ENCODE data around the gene ZNF254.

The ZNF254 gene

GRCh38 chr19:24065243-24065642, 21.7 kb upstream of the ZNF254 start:
- H3K4me1 ChIP-seq (ENCODE audit: low read depth, poor library complexity, severe bottlenecking) = no peaks in the 10 kb centered on the region
- H3K9ac ChIP-seq = no peak overlapping the region
- H3K4me3 ChIP-seq (IDR thresholded peaks at IDR 0.05; ENCODE audit: insufficient read depth, low read depth, low read length) = no peak overlapping the region
- no peak overlapping the region for H3K27ac ChIP-seq
- no peaks in the 10 kb centered on the region for H3K36me3 ChIP-seq (ENCODE audit: insufficient read depth)
- H3K79me2 ChIP-seq (ENCODE audit: insufficient read depth, low read depth) = no peaks in the 10 kb centered on the region
- no peak overlapping the region for H2AFZ ChIP-seq (ENCODE audit: low read depth)
- no peak for TF ChIP-seq CTCF (conservative IDR thresholded peaks at IDR 0.05; ENCODE audit: low read depth, low read length)
- no peak overlapping the region for H3K4me2 ChIP-seq
- no peaks in the 10 kb centered on the region for H3K27me3 ChIP-seq (ENCODE audit: insufficient read depth, low read depth)
- no peaks in the 10 kb centered on the region for H4K20me1 ChIP-seq (ENCODE audit: insufficient read depth)

DNA sequence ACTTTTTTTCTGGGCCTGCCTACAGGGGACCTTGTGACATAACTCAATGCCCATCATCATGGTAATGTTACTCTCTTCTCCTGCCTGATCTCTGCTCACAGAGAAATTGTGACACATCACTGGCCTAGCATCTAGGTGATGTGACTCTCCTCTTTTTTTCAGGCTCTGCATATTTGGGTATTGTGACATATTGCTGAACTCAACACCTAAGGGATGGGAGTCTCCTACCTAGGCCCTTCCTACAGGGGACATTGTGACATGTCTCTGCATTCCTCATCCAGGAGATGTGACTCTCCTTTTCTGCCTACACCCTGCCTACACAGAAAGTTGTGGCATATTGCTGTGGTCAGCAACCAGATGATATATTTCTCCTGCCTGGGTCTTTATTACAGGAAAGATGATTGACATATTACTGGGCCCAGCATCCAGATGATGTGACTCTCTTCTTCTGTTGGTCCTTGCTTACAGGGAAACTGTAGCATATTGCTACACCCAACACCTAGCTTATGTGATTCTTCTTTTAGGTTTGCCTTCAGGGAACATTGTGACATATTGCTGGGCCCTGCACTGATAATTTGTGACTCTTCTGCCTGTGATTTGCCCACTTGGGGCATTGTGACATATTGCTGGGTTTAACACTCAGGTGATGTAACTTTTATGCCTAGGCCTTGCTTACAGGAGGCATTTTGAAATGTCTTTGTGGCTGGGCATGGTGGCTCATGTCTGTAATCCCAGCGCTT, 21.0 kb upstream of the ZNF254 start:
- Histone ChIP-seq H2AFZ (ENCODE audit: low read depth) (no peak overlapping the region), H3K4me3 (IDR thresholded peaks at IDR 0.05; ENCODE audit: insufficient read depth, low read depth, low read length) (no peak overlapping the region), H3K9ac (no peak overlapping the region), H3K36me3 (ENCODE audit: insufficient read depth) (no peaks in the 10 kb centered on the region), H3K4me2 (no peak overlapping the region), H3K4me1 (ENCODE audit: low read depth, poor library complexity, severe bottlenecking) (no peaks in the 10 kb centered on the region), H3K27ac (no peak overlapping the region), H3K27me3 (ENCODE audit: insufficient read depth, low read depth) (no peaks in the 10 kb centered on the region), H4K20me1 (ENCODE audit: insufficient read depth) (no peaks in the 10 kb centered on the region), H3K79me2 (ENCODE audit: insufficient read depth, low read depth) (no peaks in the 10 kb centered on the region)
- TF ChIP-seq CTCF (conservative IDR thresholded peaks at IDR 0.05; ENCODE audit: low read depth, low read length) = no peak

DNA sequence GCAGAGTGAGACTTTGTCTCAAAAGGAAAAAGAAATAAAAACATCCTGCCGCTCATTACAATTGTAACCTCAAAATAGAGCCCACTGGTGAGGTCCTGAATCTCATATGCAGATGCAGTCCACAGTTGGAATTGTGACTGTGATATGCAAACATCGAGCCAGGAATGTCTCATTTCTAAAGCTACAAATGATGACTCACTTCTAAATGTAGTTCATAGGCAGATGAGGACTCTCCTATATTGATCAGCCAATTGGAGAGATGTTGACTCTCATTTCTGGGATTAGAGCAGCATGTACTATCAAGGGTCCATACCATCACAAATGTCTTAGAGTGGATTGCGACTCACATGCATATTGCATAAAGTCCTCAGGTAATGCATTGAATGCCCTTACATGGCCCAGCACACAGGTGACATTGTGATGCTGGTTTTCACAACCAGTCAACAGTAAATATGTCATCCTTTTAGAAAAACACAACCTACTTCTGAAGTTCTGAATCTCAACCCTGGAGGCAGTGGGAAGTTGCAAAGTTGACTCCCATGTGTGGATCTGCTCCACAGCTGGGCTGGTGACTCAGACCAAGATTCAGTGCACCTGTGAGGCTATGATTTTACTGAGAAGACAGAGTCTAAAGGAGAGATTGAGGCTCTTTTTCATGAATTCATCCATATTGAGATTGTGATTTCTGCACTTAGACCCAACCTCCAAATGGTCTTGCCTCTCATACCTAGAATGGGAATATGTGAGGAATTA, 16.9 kb upstream of the ZNF254 start:
- no peak overlapping the region for H2AFZ ChIP-seq (ENCODE audit: low read depth)
- TF ChIP-seq CTCF (conservative IDR thresholded peaks at IDR 0.05; ENCODE audit: low read depth, low read length) = no peak
- no peaks in the 10 kb centered on the region for H3K36me3 ChIP-seq (ENCODE audit: insufficient read depth)
- H4K20me1 ChIP-seq (ENCODE audit: insufficient read depth) = no peaks in the 10 kb centered on the region
- H3K4me3 ChIP-seq (IDR thresholded peaks at IDR 0.05; ENCODE audit: insufficient read depth, low read depth, low read length) = no peak overlapping the region
- no peak overlapping the region for H3K27ac ChIP-seq
- no peaks in the 10 kb centered on the region for H3K79me2 ChIP-seq (ENCODE audit: insufficient read depth, low read depth)
- no peak overlapping the region for H3K4me2 ChIP-seq
- H3K4me1 ChIP-seq (ENCODE audit: low read depth, poor library complexity, severe bottlenecking) = no peaks in the 10 kb centered on the region
- H3K9ac ChIP-seq = no peak overlapping the region
- H3K27me3 ChIP-seq (ENCODE audit: insufficient read depth, low read depth) = no peaks in the 10 kb centered on the region

DNA sequence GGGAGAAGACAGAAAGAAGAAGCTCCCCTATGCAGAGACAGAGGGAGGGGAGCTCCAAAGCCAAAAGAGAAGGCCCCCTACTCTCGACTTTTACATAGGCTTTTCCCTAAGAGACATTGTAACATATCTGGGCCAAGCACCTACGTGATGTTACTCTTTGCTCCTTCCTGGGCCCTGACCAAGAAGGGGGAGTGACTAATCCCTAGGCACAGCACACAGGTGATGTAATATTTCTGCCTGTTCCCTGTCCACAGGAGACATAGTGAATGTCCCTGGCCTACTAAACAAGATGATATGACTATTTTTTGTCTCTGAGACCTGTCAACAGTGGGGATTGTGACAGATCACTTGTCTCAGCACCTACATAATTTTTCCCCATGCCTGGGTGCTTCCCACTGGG, 15.9 kb upstream of the ZNF254 start:
- no peaks in the 10 kb centered on the region for H3K79me2 ChIP-seq (ENCODE audit: insufficient read depth, low read depth)
- TF ChIP-seq CTCF (conservative IDR thresholded peaks at IDR 0.05; ENCODE audit: low read depth, low read length) = no peak
- H2AFZ ChIP-seq (ENCODE audit: low read depth) = no peak overlapping the region
- H3K4me1 ChIP-seq (ENCODE audit: low read depth, poor library complexity, severe bottlenecking) = no peaks in the 10 kb centered on the region
- H4K20me1 ChIP-seq (ENCODE audit: insufficient read depth) = no peaks in the 10 kb centered on the region
- H3K4me2 ChIP-seq = no peak overlapping the region
- H3K9ac ChIP-seq = no peak overlapping the region
- H3K27ac ChIP-seq = no peak overlapping the region
- no peaks in the 10 kb centered on the region for H3K27me3 ChIP-seq (ENCODE audit: insufficient read depth, low read depth)
- H3K36me3 ChIP-seq (ENCODE audit: insufficient read depth) = no peaks in the 10 kb centered on the region
- no peak overlapping the region for H3K4me3 ChIP-seq (IDR thresholded peaks at IDR 0.05; ENCODE audit: insufficient read depth, low read depth, low read length)

Data from KMS-11 (cell line).